Adipocyte (in vitro differentiated cells): ENCODE measurements around the gene CCDC7.
"Not testable (repeated sequence)": the region's sequence is repeated elsewhere in the genome, so short reads cannot be mapped to it uniquely, and the experiment has no call there.

Source experiments
- DNase-seq: peaks from one replicate; pipeline ENCODE4 v3.0.0-alpha.2; 2015; ENCODE audit warnings: low read depth
- H3K27me3 ChIP-seq: replicated peaks from 2 replicates; pipeline ENCODE4 v1.7.0; 2013; ENCODE audit warnings: mild to moderate bottlenecking, low read length, moderate library complexity; ENCODE audit not compliant: control insufficient read depth, insufficient read depth
- H3K36me3 ChIP-seq: 2 replicates; pipeline ENCODE4 v1.7.0; 2013; ENCODE audit warnings: low read length, mild to moderate bottlenecking, moderate library complexity; ENCODE audit not compliant: control insufficient read depth, insufficient read depth, severe bottlenecking
- H3K4me1 ChIP-seq: 2 replicates; pipeline ENCODE4 v1.7.0; 2013; ENCODE audit warnings: mild to moderate bottlenecking, low read length, moderate library complexity; ENCODE audit not compliant: control insufficient read depth, insufficient read depth
- H3K4me3 ChIP-seq: 2 replicates; pipeline ENCODE4 v1.7.0; 2013; ENCODE audit warnings: mild to moderate bottlenecking, low read length, moderate library complexity
- H3K9ac ChIP-seq: 2 replicates; pipeline ENCODE4 v1.7.0; 2013; ENCODE audit warnings: mild to moderate bottlenecking, low read length, moderate library complexity
- H3K9me3 ChIP-seq: 2 replicates; pipeline ENCODE4 v1.7.0; 2013; ENCODE audit warnings: mild to moderate bottlenecking, low read length, moderate library complexity; ENCODE audit not compliant: control insufficient read depth

The CCDC7 gene

GRCh38 chr10:32731527-32731926, 285.6 kb downstream of the CCDC7 start:
- H3K9me3 ChIP-seq = no peaks in the 10 kb centered on the region
- no peaks in the 10 kb centered on the region for H3K4me1 ChIP-seq
- H3K27me3 ChIP-seq = no peaks in the 10 kb centered on the region
- no peak overlapping the region for H3K4me3 ChIP-seq
- H3K36me3 ChIP-seq = no peaks in the 10 kb centered on the region
- no peak overlapping the region for H3K9ac ChIP-seq
- DNase-seq = no peak

DNA sequence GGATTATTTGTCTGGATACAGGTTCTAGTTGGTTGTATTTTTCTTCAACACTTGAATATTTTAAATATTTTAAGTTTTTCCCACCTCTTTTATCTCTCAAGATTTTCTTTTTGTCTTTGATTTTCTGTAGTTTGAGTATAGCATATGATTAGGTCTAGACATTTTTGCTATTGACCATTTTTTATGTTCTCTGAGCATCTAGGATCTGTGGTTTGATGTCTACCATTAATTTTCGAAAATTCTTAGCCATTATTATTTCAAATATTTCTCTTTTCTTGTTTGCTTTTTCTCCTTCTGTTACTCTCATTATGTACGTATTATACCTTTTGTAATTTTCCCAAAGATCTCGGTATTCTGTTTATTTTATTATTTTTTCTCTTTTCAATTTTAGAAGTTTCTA, 293.0 kb downstream of the CCDC7 start:
- Histone ChIP-seq H3K27me3 (no peaks in the 10 kb centered on the region), H3K4me3 (no peak overlapping the region), H3K4me1 (no peaks in the 10 kb centered on the region), H3K36me3 (no peaks in the 10 kb centered on the region), H3K9me3 (peaks cover 11% of the 10 kb centered on the region), H3K9ac (no peak overlapping the region)
- DNase-seq = no peak

DNA sequence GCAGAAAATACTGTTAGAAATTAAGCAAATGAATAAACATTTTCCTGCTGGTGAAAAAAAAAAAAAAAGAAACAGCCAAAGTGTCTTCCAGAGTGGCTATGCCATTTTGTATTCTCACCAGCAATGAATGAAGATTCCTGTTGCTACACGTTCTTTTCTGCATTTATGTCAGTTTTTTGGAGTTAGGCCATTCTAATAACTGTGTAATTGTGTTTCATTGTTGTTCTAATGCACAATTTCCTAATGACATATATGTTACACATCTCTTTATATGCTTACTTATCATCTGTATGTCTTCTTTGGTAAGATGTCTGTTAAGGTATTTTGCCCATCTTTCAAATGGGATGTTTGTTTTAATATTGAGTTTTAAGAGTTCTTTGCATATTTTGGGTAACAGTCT, 298.4 kb downstream of the CCDC7 start:
- Histone ChIP-seq H3K36me3 (no peaks in the 10 kb centered on the region), H3K4me3 (no peak overlapping the region), H3K9ac (no peak overlapping the region), H3K27me3 (no peaks in the 10 kb centered on the region), H3K4me1 (no peaks in the 10 kb centered on the region), H3K9me3 (peaks cover 3% of the 10 kb centered on the region)
- DNase-seq = no peak

DNA sequence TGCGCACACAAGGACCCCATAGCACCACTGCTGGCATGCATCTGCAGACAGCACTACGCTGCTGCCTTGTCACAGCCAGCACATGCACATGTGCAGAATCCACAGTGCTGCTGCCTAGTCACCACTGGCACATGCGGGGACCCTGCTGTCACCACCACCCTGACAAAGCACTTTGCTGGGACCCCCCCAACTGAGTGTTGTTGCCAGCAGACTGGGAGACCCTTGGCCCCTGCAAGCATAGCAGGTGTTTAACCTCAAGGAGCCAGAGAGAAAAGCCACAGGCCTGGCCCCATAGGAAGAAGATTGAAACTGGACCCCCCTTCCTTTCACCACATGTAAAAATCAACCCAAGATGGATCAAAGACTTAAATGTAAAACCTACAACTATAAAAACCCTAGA, 300.9 kb downstream of the CCDC7 start:
- no peaks in the 10 kb centered on the region for H3K4me1 ChIP-seq

GRCh38 chr10:32751582-32751981, 305.6 kb downstream of the CCDC7 start:
- Histone ChIP-seq H3K4me3 (no peak overlapping the region), H3K9me3 (no peaks in the 10 kb centered on the region), H3K27me3 (no peaks in the 10 kb centered on the region), H3K36me3 (no peaks in the 10 kb centered on the region), H3K9ac (no peak overlapping the region), H3K4me1 (no peaks in the 10 kb centered on the region)
- DNase-seq = no peak

More for the DNA sequence above, 300.9 kb downstream of the CCDC7 start:
- Histone ChIP-seq H3K9ac (no peak overlapping the region), H3K4me3 (no peak overlapping the region), H3K36me3 (no peaks in the 10 kb centered on the region), H3K27me3 (no peaks in the 10 kb centered on the region), H3K9me3 (no peaks in the 10 kb centered on the region)
- no peak for DNase-seq

DNA sequence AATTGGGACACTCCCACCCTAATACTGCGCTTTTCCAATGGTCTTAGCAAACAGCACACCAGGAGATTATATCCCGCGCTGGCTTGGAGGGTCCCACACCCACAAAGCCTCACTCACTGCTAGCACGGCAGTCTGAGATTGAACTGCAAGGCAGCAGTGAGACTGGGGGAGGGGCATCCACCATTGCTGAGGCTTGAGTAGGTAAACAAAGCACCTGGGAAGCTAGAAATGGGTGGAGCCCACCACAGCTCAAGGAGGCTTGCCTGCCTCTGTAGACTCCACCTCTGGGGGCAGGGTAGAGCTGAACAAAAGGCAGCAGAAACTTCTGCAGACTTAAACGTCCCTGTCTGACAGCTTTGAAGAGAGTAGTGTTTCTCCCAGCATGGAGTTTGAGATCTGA, 309.0 kb downstream of the CCDC7 start:
- DNase-seq, H3K9me3 ChIP-seq, H3K4me3 ChIP-seq, H3K9ac ChIP-seq, H3K27me3 ChIP-seq, H3K36me3 ChIP-seq, H3K4me1 ChIP-seq: not testable (repeated sequence)

GRCh38 chr10:32771217-32771616, 325.3 kb downstream of the CCDC7 start:
- DNase-seq = no peak
- H3K9me3 ChIP-seq = peaks cover 36% of the 10 kb centered on the region
- H3K9ac ChIP-seq = no peak overlapping the region
- H3K36me3 ChIP-seq = no peaks in the 10 kb centered on the region
- H3K4me3 ChIP-seq = no peak overlapping the region
- H3K4me1 ChIP-seq = no peaks in the 10 kb centered on the region
- no peaks in the 10 kb centered on the region for H3K27me3 ChIP-seq

DNA sequence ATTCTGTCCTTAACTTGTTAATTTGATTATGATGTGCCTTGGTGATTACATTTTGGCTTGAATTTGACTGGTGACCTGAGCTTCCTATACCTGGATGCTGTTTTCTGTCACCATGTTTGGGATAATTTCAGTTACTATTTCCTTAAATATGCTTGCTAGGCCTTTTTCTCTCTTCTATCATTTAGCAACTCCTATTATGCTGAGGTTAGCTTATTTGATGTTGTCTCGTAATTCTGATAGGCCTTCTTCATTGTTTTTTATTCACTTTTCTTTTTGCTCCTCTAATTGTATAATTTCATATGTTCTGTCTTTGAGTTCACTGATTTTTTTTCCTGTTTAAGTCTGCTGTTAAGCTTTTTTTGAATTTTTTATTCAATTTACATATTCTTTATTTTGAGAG, 327.2 kb downstream of the CCDC7 start:
- Histone ChIP-seq H3K4me1 (no peaks in the 10 kb centered on the region), H3K27me3 (no peaks in the 10 kb centered on the region), H3K9ac (no peak overlapping the region), H3K4me3 (no peak overlapping the region), H3K9me3 (peaks cover 30% of the 10 kb centered on the region), H3K36me3 (no peaks in the 10 kb centered on the region)
- no peak for DNase-seq

GRCh38 chr10:32786968-32787367, 341.0 kb downstream of the CCDC7 start:
- no peak overlapping the region for H3K9ac ChIP-seq

DNA sequence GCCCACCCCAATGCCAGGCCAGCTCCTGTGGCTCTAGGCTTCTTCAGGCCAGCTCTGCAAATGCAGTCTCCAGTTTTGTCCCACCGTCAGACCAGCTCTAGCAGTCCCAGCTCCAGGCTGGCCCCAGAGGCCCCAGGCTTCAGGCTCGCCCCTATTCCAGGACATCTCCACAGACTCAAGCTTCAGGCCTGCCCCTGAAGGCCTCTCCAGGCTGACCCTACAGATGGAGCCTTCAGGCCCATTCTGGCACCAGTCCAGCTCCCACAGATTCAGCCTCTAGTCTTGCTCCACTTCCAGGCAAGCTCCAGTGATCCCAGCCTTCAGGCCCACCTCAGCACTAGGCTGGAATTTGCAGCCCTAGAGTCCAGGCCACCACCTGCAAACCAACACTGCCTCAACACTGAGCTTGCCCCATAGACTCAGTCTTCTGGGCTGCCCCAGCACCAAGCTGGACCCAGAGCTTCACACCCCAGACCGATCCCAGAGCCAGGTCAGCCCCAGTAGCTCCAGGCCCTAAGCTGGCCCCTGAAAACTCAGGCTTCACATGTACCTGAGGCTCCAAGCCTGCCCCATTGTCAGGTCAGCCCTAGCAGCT, 341.8 kb downstream of the CCDC7 start:
- Histone ChIP-seq H3K9ac (no peak overlapping the region), H3K4me3 (no peak overlapping the region), H3K36me3 (no peaks in the 10 kb centered on the region), H3K4me1 (peaks cover 6% of the 10 kb centered on the region), H3K9me3 (peaks cover 11% of the 10 kb centered on the region), H3K27me3 (no peaks in the 10 kb centered on the region)
- DNase-seq = no peak

More at GRCh38 chr10:32786968-32787367, 341.0 kb downstream of the CCDC7 start:
- Histone ChIP-seq H3K4me3 (no peak overlapping the region), H3K9me3 (peaks cover 11% of the 10 kb centered on the region), H3K4me1 (peaks cover 6% of the 10 kb centered on the region), H3K36me3 (no peaks in the 10 kb centered on the region), H3K27me3 (no peaks in the 10 kb centered on the region)
- no peak for DNase-seq

DNA sequence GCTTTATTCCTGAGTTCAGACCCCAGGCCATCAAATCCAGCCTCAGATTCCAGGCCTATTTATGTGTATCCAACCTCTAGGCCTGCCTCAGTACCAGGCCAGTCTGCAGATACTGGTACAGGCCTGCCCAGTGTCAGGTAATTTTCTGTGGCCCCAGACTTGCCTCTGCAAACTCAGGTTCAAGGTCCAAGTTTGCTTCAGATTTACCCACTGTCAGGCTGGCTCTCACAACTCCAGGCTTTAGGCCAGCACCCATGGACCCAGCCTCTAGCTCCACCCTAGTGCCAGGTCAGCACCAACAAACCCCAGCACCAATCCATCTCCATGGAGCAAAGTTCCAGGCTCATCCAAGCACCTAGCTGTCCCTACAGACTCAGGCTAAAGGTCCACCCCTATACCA, 342.4 kb downstream of the CCDC7 start:
- peaks cover 6% of the 10 kb centered on the region for H3K4me1 ChIP-seq
- H3K9ac ChIP-seq = no peak overlapping the region
- H3K36me3 ChIP-seq = no peaks in the 10 kb centered on the region
- DNase-seq = no peak
- no peaks in the 10 kb centered on the region for H3K27me3 ChIP-seq
- H3K4me3 ChIP-seq = no peak overlapping the region
- H3K9me3 ChIP-seq = peaks cover 11% of the 10 kb centered on the region

DNA sequence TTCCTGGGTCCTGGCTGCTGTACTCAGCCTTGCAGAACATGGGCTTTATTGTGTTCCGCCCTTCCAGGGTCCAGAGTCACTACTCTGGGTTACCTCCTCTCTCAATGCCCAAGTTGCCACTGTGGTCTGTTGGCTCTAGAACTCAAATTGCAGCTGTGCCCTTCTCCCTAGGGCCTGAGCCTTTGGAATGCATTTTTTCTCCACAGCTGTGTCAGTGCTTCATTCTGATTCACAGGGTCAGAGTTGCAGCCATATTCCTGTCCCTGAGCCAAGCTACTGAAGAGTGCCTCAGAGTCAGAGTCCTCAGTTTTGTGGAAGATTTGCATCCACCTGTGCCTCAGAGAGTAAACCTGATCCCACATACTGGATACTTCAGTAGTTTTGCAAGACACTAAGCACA, 344.5 kb downstream of the CCDC7 start:
- no peaks in the 10 kb centered on the region for H3K27me3 ChIP-seq
- peaks cover 11% of the 10 kb centered on the region for H3K9me3 ChIP-seq
- H3K9ac ChIP-seq = no peak overlapping the region
- peaks cover 6% of the 10 kb centered on the region for H3K4me1 ChIP-seq
- DNase-seq = peak; percentile 30
- no peaks in the 10 kb centered on the region for H3K36me3 ChIP-seq
- H3K4me3 ChIP-seq = no peak overlapping the region
